H1 (cell line): ENCODE measurements around the gene LHX2.

Experiments
- BACH1 ChIP-seq: IDR thresholded peaks from 2 replicates; pipeline ENCODE4 v1.6.1; 2012; ENCODE audit warnings: low read length, improper control_type of control experiment
- BCL11A ChIP-seq, 2 experiments: IDR thresholded peaks; one replicate each; pipeline ENCODE4 v1.6.1; 2011; ENCODE audit warnings: low read depth in 2 of 2, low read length in 2 of 2, mild to moderate bottlenecking in 2 of 2
- CHD2 ChIP-seq: IDR thresholded peaks from 2 replicates; pipeline ENCODE4 v1.6.1; 2012; ENCODE audit warnings: low read length, improper control_type of control experiment
- CTCF ChIP-seq, 3 experiments: IDR thresholded peaks; 1 replicate in 2 of 3; 2 replicates in 1 of 3; pipeline versions ENCODE4 v1.5.1 to v1.6.1; 2011; ENCODE audit warnings: low read length in 3 of 3, mild to moderate bottlenecking in 3 of 3, inconsistent platforms in 2 of 3, low read depth in 1 of 3, moderate library complexity in 1 of 3; ENCODE audit not compliant: insufficient read depth in 1 of 3; ENCODE audit errors: control extremely low read depth in 1 of 3
- EGR1 ChIP-seq: IDR thresholded peaks from 2 replicates; pipeline ENCODE4 v1.6.1; 2011; ENCODE audit warnings: low read depth, low read length, borderline replicate concordance
- EP300 ChIP-seq, 2 experiments: IDR thresholded peaks; 1 replicate in 1 of 2; 2 replicates in 1 of 2; pipeline ENCODE4 v1.6.1; 2011 to 2012; ENCODE audit warnings: low read depth in 2 of 2, low read length in 2 of 2, mild to moderate bottlenecking in 2 of 2, borderline replicate concordance in 1 of 2, inconsistent platforms in 1 of 2, moderate library complexity in 1 of 2
- GABPA ChIP-seq: IDR thresholded peaks from 2 replicates; pipeline ENCODE4 v1.6.1; 2011; ENCODE audit warnings: mild to moderate bottlenecking, low read length, moderate library complexity, borderline replicate concordance; ENCODE audit not compliant: insufficient read depth
- MAFK ChIP-seq: IDR thresholded peaks from 2 replicates; pipeline ENCODE4 v1.6.1; 2012; ENCODE audit warnings: low read depth, mild to moderate bottlenecking, improper control_type of control experiment, low read length
- POLR2A ChIP-seq, 2 experiments: IDR thresholded peaks; 1 replicate in 1 of 2; 2 replicates in 1 of 2; pipeline ENCODE4 v1.6.1; 2011; ENCODE audit warnings: low read depth in 2 of 2, low read length in 2 of 2, mild to moderate bottlenecking in 2 of 2; ENCODE audit errors: control extremely low read depth in 1 of 2
- RBBP5 ChIP-seq: IDR thresholded peaks from 2 replicates; pipeline ENCODE4 v1.7.1; 2012; ENCODE audit warnings: low read depth, mild to moderate bottlenecking, inconsistent platforms, low read length, moderate library complexity, borderline replicate concordance
- ZNF274 ChIP-seq: IDR thresholded peaks from 2 replicates; pipeline ENCODE4 v1.7.0; 2012; ENCODE audit warnings: low read length, borderline replicate concordance; ENCODE audit errors: extremely low read depth

- TF ChIP-seq BACH1 (no peak), CTCF (IDR thresholded peaks at IDR 0.05; ENCODE audit: control extremely low read depth in 1 of 3, insufficient read depth in 1 of 3, low read depth in 1 of 3, low read length in 3 of 3) (no peak), CHD2 (no peak), ZNF274 (no peak), RBBP5 (no peak), GABPA (no peak), MAFK (no peak), POLR2A (IDR thresholded peaks at IDR 0.05; ENCODE audit: control extremely low read depth in 1 of 2, low read depth in 2 of 2, low read length in 2 of 2) (no peak), EGR1 (no peak), EP300 (IDR thresholded peaks at IDR 0.05; ENCODE audit: borderline replicate concordance in 1 of 2, low read depth in 2 of 2, low read length in 2 of 2) (no peak), BCL11A (IDR thresholded peaks at IDR 0.05; ENCODE audit: low read depth in 2 of 2, low read length in 2 of 2) (no peak)
These were observed 71.1 kb downstream of the LHX2 start for GRCh38 chr9:124082622-124083021.
